Activated CD4-positive, alpha-beta memory T cell treated with anti-CD3 and anti-CD28 coated beads for 36 hours (primary cell): ENCODE data around the gene DAB2IP. TPM values are rescaled to one million over a fixed set of nuclear protein-coding genes. Genes with fewer than 3 reads are reported as not detected.

ENCODE experiments used
- CTCF ChIA-PET: fragments of 350-600 bp; sonication (Branson Sonifier 250); formaldehyde crosslinking; loops from one replicate; lab custom pipeline; 2021; ENCODE audit warnings: antibody characterized with exemption, inconsistent platforms; lab: Charles Lee
- POLR2A ChIA-PET: fragments of 350-600 bp; sonication (Branson Sonifier 250); formaldehyde crosslinking; loops from one replicate; lab custom pipeline; 2021; ENCODE audit warnings: antibody characterized with exemption; lab: Charles Lee
- DNase-seq: peaks from one replicate; pipeline ENCODE4 v3.0.0-alpha.2; 2020
- H3K27ac Mint-ChIP-seq: one replicate; pipeline ENCODE4 v1.8.0; 2021; ENCODE audit warnings: mixed read lengths
- H3K27me3 Mint-ChIP-seq: one replicate; pipeline ENCODE4 v1.8.0; 2021; ENCODE audit warnings: mixed read lengths
- H3K36me3 Mint-ChIP-seq: one replicate; pipeline ENCODE4 v1.8.0; 2021; ENCODE audit warnings: mixed read lengths
- H3K4me1 Mint-ChIP-seq: one replicate; pipeline ENCODE4 v1.8.0; 2021; ENCODE audit warnings: low read depth, mixed read lengths
- H3K4me3 Mint-ChIP-seq: one replicate; pipeline ENCODE4 v1.8.0; 2021; ENCODE audit warnings: mild to moderate bottlenecking, mixed read lengths
- H3K9me3 Mint-ChIP-seq: one replicate; pipeline ENCODE4 v1.8.0; 2021; ENCODE audit warnings: mixed read lengths
- intact Hi-C: fragments of 100-400 bp; cut with micrococcal nuclease; formaldehyde crosslinking; loops from one replicate; pipeline ENCODE4 v1.15.1; 2023
- total RNA-seq, 2 experiments: library from RNA; stranded (reverse); gene quantifications; one replicate each; pipeline ENCODE4 v1.2.3, GENCODE V29; 2021

The DAB2IP gene
- total RNA-seq, 2 experiments from 2014 or later = not detected

DNA sequence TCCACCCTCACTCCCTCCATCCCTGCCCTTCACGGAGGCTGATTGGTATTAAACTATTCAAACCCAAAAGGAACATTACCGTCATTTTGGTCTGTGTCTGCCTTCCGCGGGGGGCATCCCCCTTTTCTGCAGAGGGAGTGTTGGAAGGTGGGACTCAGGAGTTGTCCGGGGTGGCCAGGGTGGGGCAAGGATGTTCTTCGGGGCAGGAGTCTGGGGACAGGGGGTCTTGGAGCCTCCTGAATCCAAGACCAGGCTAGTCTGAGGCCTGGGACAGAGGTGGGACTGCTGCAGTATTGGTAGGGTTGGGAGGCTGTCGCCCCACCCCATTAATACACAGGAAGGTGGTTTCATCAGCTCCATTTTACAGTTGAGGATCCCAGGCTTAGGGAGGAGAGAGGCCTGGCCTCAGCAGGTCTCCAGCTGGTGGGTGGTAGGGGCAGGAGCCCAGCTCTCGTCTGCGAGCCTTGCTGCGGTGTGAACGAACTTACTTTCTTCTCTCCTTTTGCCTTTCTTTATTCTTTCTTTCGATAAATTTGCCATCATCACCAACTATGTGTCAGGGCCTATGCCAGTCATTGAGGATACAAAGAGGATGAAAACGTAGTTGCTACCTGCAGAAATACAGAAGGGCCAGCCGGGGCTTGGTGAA is 33.8 kb downstream of the DAB2IP start:
- no peak for DNase-seq
- Mint-ChIP-seq H3K9me3 (no peaks in the 10 kb centered on the region), H3K36me3 (no peaks in the 10 kb centered on the region), H3K4me3 (no peak overlapping the region), H3K27me3 (peaks cover 11% of the 10 kb centered on the region), H3K27ac (no peak overlapping the region), H3K4me1 (no peaks in the 10 kb centered on the region)
- POLR2A ChIA-PET = no interaction called here
- intact Hi-C loops = loop anchor here (10.0 kb wide), 1 partner anchor 130 kb away; no protein-coding TSS in a partner anchor
- CTCF ChIA-PET = interaction anchor here (2.5 kb wide), 1 partner anchor 312 kb away, joined by 7 read pairs; no protein-coding TSS in a partner anchor

DNA sequence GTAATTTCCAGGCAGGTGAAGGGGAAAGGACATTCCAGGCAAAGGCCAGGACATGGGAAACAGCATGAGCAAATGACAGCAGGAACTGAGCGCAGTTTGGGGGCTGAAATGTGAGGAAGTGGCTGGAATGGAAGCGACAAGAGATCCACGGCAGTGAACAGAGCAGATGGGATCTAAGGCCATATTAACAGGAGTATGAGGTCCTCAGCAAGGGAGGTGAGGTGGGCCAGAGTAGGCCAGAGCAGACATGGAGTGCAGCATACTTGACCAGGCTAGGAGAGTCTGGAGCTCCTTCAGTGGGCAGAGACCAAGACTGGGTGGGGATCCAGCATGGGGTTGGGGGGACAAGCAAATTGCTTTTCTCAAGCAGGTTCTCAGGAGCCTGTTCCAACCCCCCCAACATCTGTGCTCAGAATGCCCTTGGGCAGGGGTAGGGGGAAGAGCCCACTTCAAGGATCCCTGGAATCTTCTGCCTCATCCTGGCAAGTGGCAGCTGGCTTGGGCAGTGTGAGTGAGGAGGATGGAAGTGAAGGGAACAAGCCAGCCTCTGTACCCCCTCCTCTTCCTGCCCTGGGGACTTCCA is 34.5 kb downstream of the DAB2IP start:
- ChIA-PET CTCF (interaction anchor here (2.5 kb wide), 1 partner anchor 312 kb away, joined by 7 read pairs; no protein-coding TSS in a partner anchor), POLR2A (no interaction called here)
- no peaks in the 10 kb centered on the region for H3K4me1 Mint-ChIP-seq
- H3K4me3 Mint-ChIP-seq = no peak overlapping the region
- H3K27ac Mint-ChIP-seq = no peak overlapping the region
- no peak for DNase-seq
- no peaks in the 10 kb centered on the region for H3K9me3 Mint-ChIP-seq
- intact Hi-C loops = loop anchor here (2.0 to 10.0 kb wide), 2 partner anchors 131 to 437 kb away; no protein-coding TSS in a partner anchor
- peaks cover 11% of the 10 kb centered on the region for H3K27me3 Mint-ChIP-seq
- no peaks in the 10 kb centered on the region for H3K36me3 Mint-ChIP-seq

DNA sequence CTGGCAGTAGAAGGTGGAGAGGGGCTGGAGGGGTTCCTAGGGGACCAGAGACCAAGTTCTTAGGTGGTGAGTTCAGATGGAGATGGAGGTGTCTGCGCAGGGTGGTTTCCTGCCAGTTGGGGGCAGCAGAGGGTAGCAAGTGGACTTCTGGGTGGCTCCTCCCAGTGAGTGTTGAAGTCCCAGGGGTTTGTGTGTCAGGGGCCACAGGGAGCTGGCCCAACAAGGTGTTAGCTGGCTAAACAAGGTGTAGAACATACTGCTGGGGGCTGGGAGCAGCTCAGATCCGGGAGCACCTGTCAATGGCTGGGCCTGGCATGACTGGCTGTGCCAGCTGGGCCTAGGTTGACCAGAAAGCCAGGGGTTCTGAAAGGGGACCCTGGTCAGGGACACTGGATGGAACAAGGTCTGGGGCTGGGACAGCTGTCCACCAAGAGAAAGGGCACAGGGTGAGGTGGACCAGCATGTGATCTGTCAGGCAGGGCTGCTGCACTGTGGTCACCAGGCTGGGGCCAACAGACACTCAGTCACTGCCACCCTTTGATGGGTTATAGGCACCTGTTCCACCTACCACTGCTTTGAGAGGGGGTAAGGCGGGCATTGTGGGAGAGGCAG is 35.6 kb downstream of the DAB2IP start:
- H3K27ac Mint-ChIP-seq = no peak overlapping the region
- intact Hi-C loops = loop anchor here (1.0 to 10.0 kb wide), 3 partner anchors 132 to 436 kb away; no protein-coding TSS in a partner anchor
- no peaks in the 10 kb centered on the region for H3K9me3 Mint-ChIP-seq
- peaks cover 11% of the 10 kb centered on the region for H3K27me3 Mint-ChIP-seq
- DNase-seq = peak; percentile 80
- CTCF ChIA-PET = interaction anchor here (0.7 to 1.8 kb wide), 10 partner anchors 9 to 438 kb away, joined by 3 to 6 read pairs (median 4); no protein-coding TSS in a partner anchor
- POLR2A ChIA-PET = no interaction called here
- no peak overlapping the region for H3K4me3 Mint-ChIP-seq
- no peaks in the 10 kb centered on the region for H3K4me1 Mint-ChIP-seq
- no peaks in the 10 kb centered on the region for H3K36me3 Mint-ChIP-seq

DNA sequence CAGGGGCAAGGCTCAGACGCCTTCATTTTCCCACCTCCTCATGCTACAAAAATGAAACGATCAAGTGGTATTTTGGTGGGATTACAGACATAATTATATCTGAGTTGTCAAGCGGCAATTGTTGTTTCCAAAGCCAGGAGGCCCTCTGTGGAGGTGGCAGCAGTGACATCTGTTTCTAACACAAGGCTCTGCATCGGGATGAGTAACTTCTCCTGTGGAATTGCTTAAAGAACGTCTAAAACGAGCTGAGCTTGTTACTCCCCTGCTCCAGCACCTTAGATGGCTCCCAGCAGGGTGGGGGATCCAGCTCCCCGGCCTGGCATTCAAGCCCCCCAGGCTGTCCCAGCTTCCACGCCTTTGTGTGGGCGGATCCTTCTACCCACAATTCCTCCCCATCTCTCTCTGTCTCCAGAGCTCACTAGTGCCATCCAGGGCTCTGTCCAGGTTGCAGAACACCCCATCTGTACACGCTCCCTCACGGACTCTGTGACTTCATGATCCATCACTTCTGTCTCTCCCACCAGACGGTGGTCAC is 36.8 kb downstream of the DAB2IP start:
- intact Hi-C loops = loop anchor here (10.0 kb wide), 1 partner anchor 133 kb away; no protein-coding TSS in a partner anchor
- no peak overlapping the region for H3K27ac Mint-ChIP-seq
- no peak overlapping the region for H3K4me3 Mint-ChIP-seq
- H3K27me3 Mint-ChIP-seq = peaks cover 11% of the 10 kb centered on the region
- DNase-seq = no peak
- no peaks in the 10 kb centered on the region for H3K9me3 Mint-ChIP-seq
- ChIA-PET CTCF (interaction anchor here (1.2 to 1.8 kb wide), 3 partner anchors 32 to 436 kb away, joined by 3 to 6 read pairs (median 4); no protein-coding TSS in a partner anchor), POLR2A (no interaction called here)
- no peaks in the 10 kb centered on the region for H3K4me1 Mint-ChIP-seq
- H3K36me3 Mint-ChIP-seq = no peaks in the 10 kb centered on the region

DNA sequence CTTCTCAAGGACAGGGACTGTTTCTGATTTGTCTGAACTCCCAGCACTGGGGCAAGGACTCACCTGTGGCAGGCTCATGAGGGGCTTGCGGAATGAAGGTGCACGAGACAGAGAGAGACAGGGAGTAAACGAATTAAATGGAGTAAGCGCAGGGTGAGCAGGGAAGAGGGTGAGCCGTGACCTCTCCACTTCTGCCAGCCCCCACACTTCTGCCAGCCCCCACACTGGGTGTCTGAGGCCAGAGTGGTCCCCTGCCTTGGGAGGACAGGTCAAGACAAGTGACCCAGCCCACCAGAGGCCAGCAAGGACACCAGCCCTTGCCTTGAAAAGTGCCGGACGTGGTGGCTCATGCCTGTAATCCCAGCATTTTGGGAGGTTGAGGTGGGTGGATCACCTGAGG is 37.2 kb downstream of the DAB2IP start:
- Mint-ChIP-seq H3K4me3 (no peak overlapping the region), H3K27me3 (peaks cover 7% of the 10 kb centered on the region), H3K36me3 (no peaks in the 10 kb centered on the region), H3K9me3 (no peaks in the 10 kb centered on the region), H3K27ac (no peak overlapping the region), H3K4me1 (no peaks in the 10 kb centered on the region)
- intact Hi-C loops = loop anchor here (10.0 kb wide), 1 partner anchor 134 kb away; no protein-coding TSS in a partner anchor
- ChIA-PET POLR2A (no interaction called here), CTCF (no interaction called here)
- no peak for DNase-seq

DNA sequence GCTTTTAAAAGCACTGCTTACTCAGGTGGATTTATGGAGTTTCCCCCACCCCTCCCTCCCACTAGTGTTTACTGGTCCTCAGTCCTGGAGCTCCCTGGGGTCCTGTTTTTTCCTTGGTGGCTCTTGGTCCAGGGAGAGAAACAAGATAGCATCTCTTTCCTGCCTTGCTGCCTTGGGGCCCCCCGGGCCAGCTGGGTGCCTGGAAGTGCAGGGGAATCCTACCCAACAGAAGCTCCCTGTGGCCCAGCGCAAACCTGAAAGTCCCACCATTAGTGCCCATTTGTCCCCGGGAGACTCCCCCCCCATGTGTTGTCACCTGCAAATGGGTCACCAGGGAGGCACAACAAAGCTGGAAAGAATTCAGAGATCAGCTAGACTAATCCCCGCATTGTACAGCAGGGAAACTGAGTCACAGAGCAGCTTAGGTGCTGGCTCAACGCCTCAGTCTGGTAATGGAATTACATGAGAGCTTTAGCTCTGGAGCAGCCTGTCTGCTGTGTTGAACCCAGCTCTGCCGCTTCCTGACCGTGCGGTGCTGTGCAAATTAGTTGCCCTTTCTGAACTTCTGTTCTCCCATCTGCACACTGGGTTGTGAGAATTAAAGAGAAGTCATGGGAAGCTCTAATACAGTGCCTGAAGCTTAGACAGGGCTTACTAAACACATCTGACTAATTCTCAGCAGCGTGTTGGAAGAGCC is 38.2 kb downstream of the DAB2IP start:
- Mint-ChIP-seq H3K9me3 (no peaks in the 10 kb centered on the region), H3K4me3 (no peak overlapping the region), H3K27ac (no peak overlapping the region), H3K27me3 (peaks cover 5% of the 10 kb centered on the region), H3K36me3 (no peaks in the 10 kb centered on the region), H3K4me1 (no peaks in the 10 kb centered on the region)
- POLR2A ChIA-PET = no interaction called here
- intact Hi-C loops = loop anchor here (10.0 kb wide), 1 partner anchor 135 kb away; no protein-coding TSS in a partner anchor
- no peak for DNase-seq
- CTCF ChIA-PET = interaction anchor here (1.0 kb wide), 1 partner anchor 9 kb away, joined by 5 read pairs; no protein-coding TSS in a partner anchor

DNA sequence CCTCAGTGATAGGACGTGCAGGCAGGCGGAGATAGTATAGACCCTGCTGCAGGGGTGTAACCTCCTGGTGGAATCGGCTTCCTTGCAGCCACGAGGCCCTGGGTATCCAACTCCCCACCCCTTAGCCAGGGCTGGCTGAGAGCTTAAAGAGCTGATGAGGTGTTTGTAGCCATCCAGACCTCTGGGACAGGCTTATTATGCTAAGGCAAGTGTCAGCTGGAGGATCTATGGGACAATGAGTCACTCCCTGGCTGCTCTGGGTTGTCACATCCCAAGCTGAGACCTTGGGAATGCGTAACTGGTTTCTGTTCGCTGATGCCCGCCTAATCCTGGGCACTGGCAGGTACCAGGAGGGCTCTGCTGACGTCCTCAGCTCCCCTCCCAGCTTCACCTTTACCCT is 38.9 kb downstream of the DAB2IP start:
- H3K4me3 Mint-ChIP-seq = no peak overlapping the region
- no peak overlapping the region for H3K27ac Mint-ChIP-seq
- intact Hi-C loops = no loop called here
- ChIA-PET CTCF (interaction anchor here (1.0 kb wide), 1 partner anchor 10 kb away, joined by 5 read pairs; no protein-coding TSS in a partner anchor), POLR2A (no interaction called here)
- no peaks in the 10 kb centered on the region for H3K4me1 Mint-ChIP-seq
- no peaks in the 10 kb centered on the region for H3K36me3 Mint-ChIP-seq
- no peak for DNase-seq
- H3K27me3 Mint-ChIP-seq = peaks cover 5% of the 10 kb centered on the region
- H3K9me3 Mint-ChIP-seq = no peaks in the 10 kb centered on the region

DNA sequence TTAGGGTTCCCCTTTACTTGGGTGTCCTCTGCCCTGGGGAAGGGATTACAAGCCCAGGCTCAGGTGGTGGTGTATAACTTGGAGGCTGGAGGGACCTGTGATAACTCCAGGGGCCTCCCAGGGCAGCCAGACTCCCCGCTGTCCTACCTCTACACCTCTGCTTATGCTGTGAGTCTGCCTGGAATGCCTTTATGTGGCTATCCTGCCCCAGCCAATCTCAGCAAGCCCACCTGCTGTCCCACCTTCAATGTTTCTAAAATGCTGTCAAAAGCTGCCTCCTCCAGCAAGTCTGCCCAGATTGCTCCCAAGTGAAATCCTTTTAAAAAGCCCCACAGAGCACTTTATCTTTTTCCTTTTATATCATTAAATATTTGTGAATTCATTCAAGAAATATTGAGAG is 39.3 kb downstream of the DAB2IP start:
- no peaks in the 10 kb centered on the region for H3K4me1 Mint-ChIP-seq
- no peak overlapping the region for H3K27ac Mint-ChIP-seq
- H3K9me3 Mint-ChIP-seq = no peaks in the 10 kb centered on the region
- POLR2A ChIA-PET = no interaction called here
- H3K27me3 Mint-ChIP-seq = peaks cover 5% of the 10 kb centered on the region
- no peak for DNase-seq
- no peak overlapping the region for H3K4me3 Mint-ChIP-seq
- H3K36me3 Mint-ChIP-seq = no peaks in the 10 kb centered on the region
- CTCF ChIA-PET = no interaction called here
- intact Hi-C loops = no loop called here

DNA sequence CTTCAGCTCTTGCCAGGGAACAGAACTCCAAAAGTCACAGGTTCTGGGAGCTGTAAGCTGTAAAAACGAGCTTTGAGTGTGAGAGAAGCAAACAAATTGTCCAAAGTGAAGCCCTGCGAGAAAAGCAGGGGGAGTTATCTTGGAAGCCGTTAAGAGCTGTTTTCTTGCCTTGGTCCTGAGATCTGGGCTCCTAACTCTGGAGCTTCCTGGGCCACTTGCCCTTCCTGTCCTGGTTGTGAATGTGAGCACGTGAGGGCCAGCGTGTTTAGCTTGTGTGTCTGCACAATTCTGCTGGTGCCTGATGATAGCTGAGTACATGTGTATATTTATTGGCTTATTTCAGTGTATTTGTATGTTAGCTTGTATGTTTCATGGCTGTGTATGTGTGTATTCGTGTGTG is 40.5 kb downstream of the DAB2IP start:
- no peaks in the 10 kb centered on the region for H3K4me1 Mint-ChIP-seq
- H3K27me3 Mint-ChIP-seq = peaks cover 7% of the 10 kb centered on the region
- H3K4me3 Mint-ChIP-seq = no peak overlapping the region
- no peaks in the 10 kb centered on the region for H3K9me3 Mint-ChIP-seq
- H3K36me3 Mint-ChIP-seq = no peaks in the 10 kb centered on the region
- CTCF ChIA-PET = interaction anchor here (0.5 kb wide), 1 partner anchor 11 kb away, joined by 3 read pairs; no protein-coding TSS in a partner anchor
- POLR2A ChIA-PET = no interaction called here
- H3K27ac Mint-ChIP-seq = no peak overlapping the region
- intact Hi-C loops = no loop called here
- DNase-seq = no peak

DNA sequence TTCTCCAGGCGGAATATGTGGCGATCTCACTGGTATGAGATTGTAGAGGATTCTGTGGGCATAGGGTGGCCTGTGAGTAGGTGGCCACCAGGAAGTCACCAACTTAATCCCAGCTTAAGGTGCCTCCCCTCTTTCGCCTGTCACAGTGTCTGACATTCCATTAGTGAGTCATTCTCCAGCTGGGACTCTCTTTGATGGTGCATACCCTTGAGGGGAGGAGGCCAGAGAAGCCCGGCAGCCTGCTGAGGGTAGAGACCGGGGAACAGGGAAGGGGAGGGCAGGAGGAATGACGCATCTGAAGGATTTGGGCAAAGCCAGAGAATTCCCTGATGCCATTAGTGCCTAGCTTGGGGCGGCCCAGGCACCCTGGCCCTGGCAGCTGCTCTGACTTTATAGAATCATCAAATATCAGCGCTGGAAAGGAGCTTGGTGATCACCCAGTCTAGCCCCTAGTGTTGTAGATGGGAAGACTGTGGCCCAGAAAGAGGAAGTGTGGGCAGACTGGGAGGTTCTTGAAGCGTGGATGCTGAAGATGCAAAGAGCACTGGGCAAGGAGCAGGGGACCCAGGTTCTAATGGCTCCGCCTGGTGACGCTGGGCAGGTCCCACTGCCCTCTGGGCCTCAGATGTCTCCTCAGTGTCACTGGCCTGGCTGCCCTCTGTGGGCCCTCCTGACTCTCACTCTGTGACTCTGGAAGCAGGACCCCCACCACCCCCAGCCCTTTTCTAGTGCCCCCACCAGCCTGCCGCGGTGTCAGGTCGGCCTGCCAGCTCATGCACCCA is 41.4 kb downstream of the DAB2IP start:
- intact Hi-C loops = no loop called here
- H3K4me3 Mint-ChIP-seq = no peak overlapping the region
- CTCF ChIA-PET = no interaction called here
- DNase-seq = no peak
- POLR2A ChIA-PET = no interaction called here
- H3K36me3 Mint-ChIP-seq = no peaks in the 10 kb centered on the region
- no peaks in the 10 kb centered on the region for H3K9me3 Mint-ChIP-seq
- peaks cover 15% of the 10 kb centered on the region for H3K27me3 Mint-ChIP-seq
- H3K4me1 Mint-ChIP-seq = no peaks in the 10 kb centered on the region
- no peak overlapping the region for H3K27ac Mint-ChIP-seq

DNA sequence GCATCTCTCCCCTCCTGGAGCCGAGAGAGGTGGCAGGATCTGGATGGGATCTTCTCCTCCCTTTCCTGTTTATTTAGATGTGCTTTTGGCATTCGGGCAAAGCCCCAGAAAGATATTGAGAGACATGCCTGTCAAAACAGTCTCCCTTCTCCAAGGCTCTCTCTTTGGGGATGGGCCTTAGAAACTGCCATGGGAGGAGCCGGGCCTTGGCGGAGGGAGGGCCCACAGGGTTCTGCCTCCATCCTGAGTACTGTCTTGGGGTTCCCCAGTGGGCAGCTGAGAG is 41.9 kb downstream of the DAB2IP start:
- H3K9me3 Mint-ChIP-seq = no peaks in the 10 kb centered on the region
- no peak for DNase-seq
- no peaks in the 10 kb centered on the region for H3K4me1 Mint-ChIP-seq
- ChIA-PET CTCF (interaction anchor here (1.1 kb wide), 1 partner anchor 10 kb away, joined by 3 read pairs; no protein-coding TSS in a partner anchor), POLR2A (no interaction called here)
- peaks cover 20% of the 10 kb centered on the region for H3K27me3 Mint-ChIP-seq
- H3K36me3 Mint-ChIP-seq = no peaks in the 10 kb centered on the region
- no peak overlapping the region for H3K4me3 Mint-ChIP-seq
- intact Hi-C loops = no loop called here
- no peak overlapping the region for H3K27ac Mint-ChIP-seq
